Sigmoid colon (tissue), 7 donors: ENCODE data around the gene DIAPH2. TPM values are rescaled to one million over a fixed set of nuclear protein-coding genes. Genes with fewer than 3 reads are reported as not detected.

Source experiments
- DNase-seq: peaks from one replicate; pipeline ENCODE4 v3.0.0-alpha.2; 2019
- H3K27ac ChIP-seq, 4 donors: fragments of 200-600 bp; sonication (generic); one replicate each; pipeline ENCODE4 v1.5.1; 2016 to 2019; ENCODE audit warnings: mild to moderate bottlenecking in 1 of 4
- H3K27me3 ChIP-seq, 3 donors: fragments of 200-600 bp; sonication (generic); one replicate each; pipeline ENCODE4 v1.5.1; 2019; ENCODE audit warnings: mild to moderate bottlenecking in 1 of 3
- H3K36me3 ChIP-seq, 4 donors: fragments of 200-600 bp; sonication (generic); one replicate each; pipeline ENCODE4 v1.5.1; 2016 to 2019
- H3K4me1 ChIP-seq, 4 donors: fragments of 200-600 bp; sonication (generic); one replicate each; pipeline ENCODE4 v1.5.1; 2017 to 2019
- H3K4me3 ChIP-seq, 4 donors: fragments of 200-600 bp; sonication (generic); one replicate each; pipeline ENCODE4 v1.5.1; 2017 to 2019; ENCODE audit warnings: mild to moderate bottlenecking in 2 of 4, moderate library complexity in 1 of 4
- H3K9me3 ChIP-seq, 4 donors: fragments of 200-600 bp in 3 of 4; sonication (generic) in 3 of 4; one replicate each; pipeline versions ENCODE4 v1.5.1 to v1.6.1; 2013 to 2019
- EP300 ChIP-seq, 4 donors: sonication (generic); formaldehyde crosslinking; IDR thresholded peaks; one replicate each; pipeline ENCODE4 v1.6.1; 2017; ENCODE audit warnings: antibody characterized with exemption in 4 of 4
- POLR2A ChIP-seq, 2 donors: fragments of 450-650 bp; IDR thresholded peaks; one replicate each; pipeline ENCODE4 v1.6.1; 2016; ENCODE audit warnings: antibody characterized with exemption in 2 of 2, mild to moderate bottlenecking in 2 of 2, moderate library complexity in 2 of 2
- POLR2AphosphoS5 ChIP-seq, 4 donors: sonication (generic); formaldehyde crosslinking; IDR thresholded peaks; one replicate each; pipeline ENCODE4 v1.6.1; 2017; ENCODE audit warnings: antibody characterized with exemption in 4 of 4
- WGBS, 2 donors: extraction: QIAGEN DNeasy Blood & Tissue Kit; methylation state at CpG; one replicate each; pipeline ENCODE4 v1.1.7; 2013; 5-methylcytosine and 5-hydroxymethylcytosine counted together
- intact Hi-C: fragments of 100-400 bp; cut with DNase I; formaldehyde crosslinking; loops from one replicate; pipeline ENCODE4 v1.15.1; 2023
- polyA plus RNA-seq, 3 donors: library from polyadenylated mRNA; stranded (reverse); fragments of 200-250 nt; gene quantifications; one replicate each; pipeline ENCODE4 v1.2.3, GENCODE V29; 2013
- total RNA-seq, 4 donors: library from RNA; depleted of rRNA; stranded (reverse); fragments of >200 nt; gene quantifications; one replicate each; pipeline ENCODE4 v1.1.0, GENCODE V29; 2016
- TF ChIP-seq, protein P1 (sequence below), 4 experiments: fragments of 450-650 bp in 3 of 4; fragments of 200-600 bp in 1 of 4; IDR thresholded peaks; one replicate each; pipeline ENCODE4 v1.5.1; 2016 to 2019; ENCODE audit warnings: antibody characterized with exemption in 4 of 4, mild to moderate bottlenecking in 3 of 4, moderate library complexity in 2 of 4
- donor health status: healthy with polysubstance abuse.
- donor health status: Bipolar disorder and iron deficiency.
- donor health status: healthy.

Gene DIAPH2
- total and polyA plus RNA-seq, 7 donors = 6.6 to 31.3 (median 21.7) TPM

DNA sequence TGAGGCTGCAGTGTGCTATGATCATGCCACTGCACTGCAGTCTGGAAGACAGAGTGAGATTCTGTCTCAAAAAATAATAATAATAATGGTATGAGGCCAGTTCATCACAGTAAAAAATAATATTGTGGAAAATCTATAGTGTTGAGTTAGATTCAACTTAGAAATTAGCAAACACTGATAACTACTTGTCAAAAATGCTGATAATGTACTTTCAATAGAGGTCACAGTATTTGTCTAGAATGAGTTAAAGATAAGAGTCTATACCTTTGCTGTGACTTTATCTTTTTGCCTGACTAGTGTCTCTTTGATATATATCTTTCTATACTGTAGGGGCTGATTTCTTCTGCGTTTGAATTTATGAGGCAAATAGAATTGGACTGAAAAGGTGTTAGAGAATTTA, 629.7 kb downstream of the DIAPH2 start:
- Histone ChIP-seq H3K9me3 (no peaks in the 10 kb centered on the region), H3K27ac (no peak overlapping the region), H3K4me1 (no peaks in the 10 kb centered on the region), H3K36me3 (no peaks in the 10 kb centered on the region), H3K27me3 (no peaks in the 10 kb centered on the region), H3K4me3 (no peak overlapping the region)
- intact Hi-C loops = no loop called here
- WGBS, 2 donors = 77 to 97% methylated on average over 1 of the region's 1 CpG
- no peak for DNase-seq
- TF ChIP-seq EP300 (IDR thresholded peaks at IDR 0.05) (no peak), POLR2AphosphoS5 (IDR thresholded peaks at IDR 0.05) (no peak)

DNA sequence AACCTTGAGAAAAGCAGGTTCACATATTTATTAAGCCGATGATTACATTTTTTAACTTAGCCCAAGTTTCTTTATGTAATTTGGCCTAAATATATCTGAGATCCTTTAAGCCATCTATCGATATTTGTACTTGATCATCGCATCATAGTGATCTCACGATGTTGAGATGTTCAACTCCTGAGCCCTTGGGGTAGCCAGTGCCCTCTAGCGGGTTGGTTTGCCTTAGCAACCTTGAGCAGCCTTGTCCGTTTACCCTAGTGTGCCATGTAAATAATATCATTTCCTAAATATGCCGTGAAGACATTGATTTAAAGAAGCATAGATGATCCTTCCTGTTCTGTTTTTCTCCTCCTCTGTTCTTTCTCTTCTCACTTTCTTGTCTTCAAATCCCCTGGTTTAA, 631.3 kb downstream of the DIAPH2 start:
- no peak overlapping the region for H3K27ac ChIP-seq
- no peaks in the 10 kb centered on the region for H3K9me3 ChIP-seq
- H3K4me1 ChIP-seq = no peaks in the 10 kb centered on the region
- TF ChIP-seq EP300 (IDR thresholded peaks at IDR 0.05) (no peak), POLR2A (IDR thresholded peaks at IDR 0.05) (no peak), POLR2AphosphoS5 (IDR thresholded peaks at IDR 0.05) (no peak)
- TF ChIP-seq, protein P1, sequence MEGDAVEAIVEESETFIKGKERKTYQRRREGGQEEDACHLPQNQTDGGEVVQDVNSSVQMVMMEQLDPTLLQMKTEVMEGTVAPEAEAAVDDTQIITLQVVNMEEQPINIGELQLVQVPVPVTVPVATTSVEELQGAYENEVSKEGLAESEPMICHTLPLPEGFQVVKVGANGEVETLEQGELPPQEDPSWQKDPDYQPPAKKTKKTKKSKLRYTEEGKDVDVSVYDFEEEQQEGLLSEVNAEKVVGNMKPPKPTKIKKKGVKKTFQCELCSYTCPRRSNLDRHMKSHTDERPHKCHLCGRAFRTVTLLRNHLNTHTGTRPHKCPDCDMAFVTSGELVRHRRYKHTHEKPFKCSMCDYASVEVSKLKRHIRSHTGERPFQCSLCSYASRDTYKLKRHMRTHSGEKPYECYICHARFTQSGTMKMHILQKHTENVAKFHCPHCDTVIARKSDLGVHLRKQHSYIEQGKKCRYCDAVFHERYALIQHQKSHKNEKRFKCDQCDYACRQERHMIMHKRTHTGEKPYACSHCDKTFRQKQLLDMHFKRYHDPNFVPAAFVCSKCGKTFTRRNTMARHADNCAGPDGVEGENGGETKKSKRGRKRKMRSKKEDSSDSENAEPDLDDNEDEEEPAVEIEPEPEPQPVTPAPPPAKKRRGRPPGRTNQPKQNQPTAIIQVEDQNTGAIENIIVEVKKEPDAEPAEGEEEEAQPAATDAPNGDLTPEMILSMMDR (IDR thresholded peaks at IDR 0.05) = no peak
- 95 to 98% methylated on average over 7 of the region's 7 CpGs for WGBS, 2 donors
- H3K36me3 ChIP-seq = no peaks in the 10 kb centered on the region
- no peak for DNase-seq
- no peaks in the 10 kb centered on the region for H3K27me3 ChIP-seq
- no peak overlapping the region for H3K4me3 ChIP-seq
- intact Hi-C loops = no loop called here

DNA sequence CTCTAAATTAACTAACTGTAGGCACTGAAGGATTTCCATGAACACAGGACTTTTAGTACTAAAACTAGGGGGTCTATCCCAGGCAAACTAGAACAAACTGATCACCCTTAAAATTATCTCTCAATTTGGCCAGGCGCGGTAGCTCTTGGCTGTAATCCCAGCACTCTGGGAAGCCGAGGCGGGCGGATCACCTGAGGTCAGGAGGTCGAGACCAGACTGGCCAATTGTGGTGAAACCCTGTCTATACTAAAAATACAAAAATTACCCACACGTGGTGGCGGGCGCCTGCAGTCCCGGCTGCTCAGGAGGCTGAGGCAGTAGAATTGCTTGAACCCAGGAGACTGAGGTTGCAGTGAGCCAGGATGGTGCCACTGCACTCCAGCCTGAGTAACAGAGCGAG, 635.7 kb downstream of the DIAPH2 start:
- WGBS, 2 donors = 87 to 89% methylated on average over 11 of the region's 11 CpGs
- TF ChIP-seq EP300 (IDR thresholded peaks at IDR 0.05) (no peak), POLR2A (IDR thresholded peaks at IDR 0.05) (no peak)
- H3K27me3 ChIP-seq = no peaks in the 10 kb centered on the region
- H3K27ac ChIP-seq = no peak overlapping the region
- H3K4me3 ChIP-seq = no peak overlapping the region
- H3K36me3 ChIP-seq = no peaks in the 10 kb centered on the region
- no peaks in the 10 kb centered on the region for H3K9me3 ChIP-seq
- no peaks in the 10 kb centered on the region for H3K4me1 ChIP-seq
- intact Hi-C loops = no loop called here
- no peak for DNase-seq

DNA sequence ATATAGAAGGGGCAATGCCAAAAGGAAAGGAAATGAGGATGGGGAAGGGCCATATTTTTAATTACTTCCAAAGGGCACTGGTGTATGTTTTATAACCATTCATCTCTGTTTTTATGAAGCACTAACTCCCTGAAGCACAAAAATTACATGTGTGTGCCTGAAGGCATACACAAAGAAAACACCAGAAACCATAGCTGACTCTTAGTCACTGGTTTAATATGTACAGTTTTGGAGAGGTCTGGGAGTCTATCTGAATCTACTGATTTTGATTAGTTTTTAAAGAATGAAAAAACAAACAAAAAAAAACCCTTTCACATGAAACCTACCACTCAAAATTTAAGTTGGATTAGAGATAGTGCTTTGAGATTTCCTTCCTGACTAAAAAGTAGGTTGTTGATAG, 637.8 kb downstream of the DIAPH2 start:
- intact Hi-C loops = no loop called here
- Histone ChIP-seq H3K4me1 (no peaks in the 10 kb centered on the region), H3K27ac (no peak overlapping the region), H3K9me3 (no peaks in the 10 kb centered on the region), H3K27me3 (no peaks in the 10 kb centered on the region), H3K36me3 (no peaks in the 10 kb centered on the region), H3K4me3 (no peak overlapping the region)
- no peak for DNase-seq
- TF ChIP-seq, protein P1 (IDR thresholded peaks at IDR 0.05) = no peak
- TF ChIP-seq POLR2AphosphoS5 (IDR thresholded peaks at IDR 0.05) = no peak

DNA sequence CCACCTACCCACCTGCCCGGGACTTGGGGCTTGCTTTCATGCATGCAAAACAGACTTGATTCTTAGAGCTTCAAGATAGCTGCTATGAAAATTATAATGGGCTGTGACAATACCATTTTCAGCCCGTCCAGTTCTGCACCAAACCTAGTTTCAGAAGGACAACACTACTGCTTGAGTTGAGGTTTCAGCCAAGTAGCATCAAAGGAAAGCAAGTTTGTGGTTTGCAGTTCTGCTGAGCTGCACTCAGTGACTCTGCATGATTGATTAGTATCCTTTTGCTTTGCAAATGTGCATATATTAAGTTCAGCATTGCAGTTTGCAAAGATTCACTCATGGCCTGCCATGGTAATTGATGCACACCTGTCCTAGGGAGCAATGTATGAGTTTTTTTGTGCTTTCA, 641.8 kb downstream of the DIAPH2 start:
- Histone ChIP-seq H3K27ac (no peak overlapping the region), H3K4me3 (no peak overlapping the region), H3K36me3 (no peaks in the 10 kb centered on the region), H3K4me1 (no peaks in the 10 kb centered on the region), H3K27me3 (no peaks in the 10 kb centered on the region), H3K9me3 (no peaks in the 10 kb centered on the region)
- DNase-seq = no peak
- 62 to 87% methylated on average over 2 of the region's 2 CpGs for WGBS, 2 donors
- intact Hi-C loops = no loop called here
- TF ChIP-seq, protein P1 (IDR thresholded peaks at IDR 0.05) = no peak
- TF ChIP-seq EP300 (IDR thresholded peaks at IDR 0.05) (no peak), POLR2AphosphoS5 (IDR thresholded peaks at IDR 0.05) (no peak), POLR2A (IDR thresholded peaks at IDR 0.05) (no peak)

DNA sequence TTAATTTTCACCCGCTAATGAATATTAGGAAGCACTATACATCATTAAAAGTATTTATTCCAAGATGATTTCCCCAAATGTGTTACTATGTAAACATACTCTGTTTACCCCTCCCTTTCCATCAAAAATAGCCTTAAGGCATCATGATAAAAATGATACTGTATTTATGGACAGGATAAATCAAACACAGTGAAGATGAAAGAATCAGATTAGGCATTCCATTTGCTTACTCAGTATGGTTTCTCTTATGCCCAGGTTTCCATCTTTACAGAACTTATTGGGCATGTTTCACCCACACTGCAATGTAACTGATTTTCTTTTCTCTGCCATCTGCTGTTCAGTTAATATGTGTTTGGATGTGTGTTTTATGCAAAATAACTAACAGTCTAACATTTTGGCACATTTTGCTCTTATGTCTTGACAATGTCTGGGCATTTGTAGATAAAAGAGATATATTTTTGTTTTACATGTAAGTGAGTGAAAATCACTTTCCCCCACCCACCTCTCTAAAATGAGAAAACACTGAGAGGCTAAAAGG, 644.3 kb downstream of the DIAPH2 start:
- intact Hi-C loops = no loop called here
- TF ChIP-seq POLR2AphosphoS5 (IDR thresholded peaks at IDR 0.05) (no peak), POLR2A (IDR thresholded peaks at IDR 0.05) (no peak), EP300 (IDR thresholded peaks at IDR 0.05) (no peak)
- TF ChIP-seq, protein P1 (IDR thresholded peaks at IDR 0.05) = no peak
- no peaks in the 10 kb centered on the region for H3K27me3 ChIP-seq
- no peak for DNase-seq
- H3K4me1 ChIP-seq = no peaks in the 10 kb centered on the region
- H3K4me3 ChIP-seq = no peak overlapping the region
- 96 to 100% methylated on average over 1 of the region's 1 CpG for WGBS, 2 donors
- H3K27ac ChIP-seq = no peak overlapping the region
- no peaks in the 10 kb centered on the region for H3K9me3 ChIP-seq
- no peaks in the 10 kb centered on the region for H3K36me3 ChIP-seq
